HEK293 (cell line): ENCODE data around the gene SLC39A1.

Experiments
- CTCF ChIP-seq: fragments of 450-650 bp; formaldehyde crosslinking; IDR thresholded peaks from 2 replicates; pipeline ENCODE4 v1.5.1; 2016; ENCODE audit warnings: missing biosample characterization, missing genetic modification characterization
- ZNF23 ChIP-seq: fragments of 450-650 bp; formaldehyde crosslinking; IDR thresholded peaks from 2 replicates; pipeline ENCODE4 v1.5.1; 2016; ENCODE audit warnings: missing biosample characterization, missing genetic modification characterization, borderline replicate concordance
- ZNF580 ChIP-seq: fragments of 450-650 bp; formaldehyde crosslinking; IDR thresholded peaks from 2 replicates; pipeline ENCODE4 v1.5.1; 2016; ENCODE audit warnings: missing biosample characterization, missing genetic modification characterization

GRCh38 chr1:153991151-153991630, 27.9 kb upstream of the SLC39A1 start:
- no peak for TF ChIP-seq CTCF (tag by site-specific recombination)
- no peak for TF ChIP-seq ZNF23 (tag by site-specific recombination)
- no peak for TF ChIP-seq ZNF580 (tag by site-specific recombination)
